ENCODE results near the gene TENM4. TPM values are rescaled to one million over a fixed set of nuclear protein-coding genes. Genes with fewer than 3 reads are reported as not detected.

The TENM4 gene
- total and polyA plus RNA-seq, 11 donors, result 0.08 to 6.4 (median 1.0) TPM

- no peak for TF ChIP-seq CTCF (IDR thresholded peaks at IDR 0.05)
- TF ChIP-seq POLR2A (IDR thresholded peaks at IDR 0.05), result no peak
- no peak overlapping the region for H3K4me3 ChIP-seq
- 74 to 79% (median 77%) methylated on average over 2 of the region's 2 CpGs for WGBS, 4 donors
- H3K36me3 ChIP-seq, result no peaks in the 10 kb centered on the region
- H3K4me1 ChIP-seq, result no peaks in the 10 kb centered on the region
- no peak overlapping the region for H3K27ac ChIP-seq
- intact Hi-C loops (cut with DNase I), result no loop called here
- H3K9me3 ChIP-seq, result no peaks in the 10 kb centered on the region
- ATAC-seq, result no peak
- DNase-seq, result no peak
- H3K27me3 ChIP-seq, result peaks cover 0 to 3% (median 0%) of the 10 kb centered on the region in 9 donors
These were observed 583.1 kb downstream of the TENM4 start for GRCh38 chr11:78857688-78858087.

DNA sequence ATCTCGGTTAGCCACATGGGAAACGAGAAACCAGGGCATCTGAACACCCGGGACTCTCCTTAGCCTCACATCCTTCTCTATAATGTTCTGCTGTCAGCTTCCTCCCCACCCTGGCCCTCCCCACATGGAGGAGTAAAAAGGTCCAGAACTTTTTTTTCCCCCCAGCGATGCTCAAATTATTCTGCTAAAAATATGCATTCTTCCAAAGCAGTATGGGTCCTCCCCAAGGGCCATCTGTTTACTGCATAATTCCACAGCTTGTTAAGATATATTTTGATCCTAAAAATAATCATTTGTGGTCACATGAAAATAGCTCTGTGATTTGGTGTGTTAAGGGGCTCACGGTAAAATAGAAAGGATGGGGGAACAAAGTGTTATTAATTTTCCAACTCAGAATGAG, 584.6 kb downstream of the TENM4 start:
- TF ChIP-seq POLR2A (IDR thresholded peaks at IDR 0.05), result no peak
- no peak for TF ChIP-seq CTCF (IDR thresholded peaks at IDR 0.05)
- no peak overlapping the region for H3K27ac ChIP-seq
- H3K4me1 ChIP-seq, result peaks cover 0 to 9% (median 0%) of the 10 kb centered on the region in 12 donors
- DNase-seq, result no peak
- WGBS, 4 donors, result 55 to 65% (median 57%) methylated on average over 5 of the region's 5 CpGs
- no peaks in the 10 kb centered on the region for H3K36me3 ChIP-seq
- H3K27me3 ChIP-seq, result peaks cover 0 to 3% (median 0%) of the 10 kb centered on the region in 9 donors
- intact Hi-C loops (cut with DNase I), result no loop called here
- no peak overlapping the region for H3K4me3 ChIP-seq
- no peaks in the 10 kb centered on the region for H3K9me3 ChIP-seq
- ATAC-seq, result no peak

DNA sequence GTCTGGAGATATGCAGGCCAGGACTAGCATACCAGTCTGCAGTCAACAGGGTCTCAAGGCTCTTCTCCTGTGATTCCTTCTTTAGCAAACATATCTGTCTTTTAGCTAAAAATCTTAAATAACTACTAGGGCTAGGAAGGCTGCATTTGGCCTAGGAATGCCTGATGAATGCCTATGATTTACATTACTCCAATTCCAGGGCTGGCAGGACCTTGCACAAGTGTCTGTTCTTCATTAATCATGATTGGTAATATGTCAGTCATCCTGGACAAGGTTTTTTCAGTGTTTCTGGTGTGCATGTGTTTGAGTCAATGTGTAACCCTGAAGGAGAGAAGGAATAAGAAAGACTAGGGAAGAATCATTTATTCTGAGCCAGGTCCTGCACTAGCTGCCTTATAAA, 585.7 kb downstream of the TENM4 start:
- Histone ChIP-seq H3K27ac (no peak overlapping the region), H3K27me3 (peaks cover 0 to 3% (median 0%) of the 10 kb centered on the region in 9 donors), H3K9me3 (no peaks in the 10 kb centered on the region), H3K36me3 (no peaks in the 10 kb centered on the region), H3K4me3 (no peak overlapping the region), H3K4me1 (peaks cover 0 to 9% (median 0%) of the 10 kb centered on the region in 12 donors)
- intact Hi-C loops (cut with DNase I), result no loop called here
- ATAC-seq, result no peak
- no peak for TF ChIP-seq POLR2A (IDR thresholded peaks at IDR 0.05)
- TF ChIP-seq CTCF (IDR thresholded peaks at IDR 0.05), result no peak
- DNase-seq, result no peak

DNA sequence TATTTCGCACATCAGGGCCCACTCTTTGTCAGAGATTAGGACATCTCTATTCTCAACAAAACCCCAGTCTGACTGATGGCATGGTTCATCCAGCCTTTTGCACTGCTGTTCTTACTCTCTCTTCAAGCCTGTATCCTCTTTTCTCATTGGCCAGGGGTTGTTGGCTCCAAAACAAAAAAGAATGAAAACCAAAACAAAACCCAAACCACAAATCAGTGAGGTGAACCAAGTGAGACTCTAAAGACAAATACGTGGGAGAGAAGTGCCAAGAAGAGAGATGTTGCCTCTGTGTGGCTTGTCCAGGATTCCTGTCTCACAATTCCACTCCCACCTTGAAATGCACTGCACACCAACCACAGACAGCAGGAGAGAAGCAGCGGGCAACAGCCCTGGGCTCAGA, 587.3 kb downstream of the TENM4 start:
- TF ChIP-seq CTCF (IDR thresholded peaks at IDR 0.05) (no peak), POLR2A (IDR thresholded peaks at IDR 0.05) (no peak)
- Histone ChIP-seq H3K9me3 (no peaks in the 10 kb centered on the region), H3K36me3 (no peaks in the 10 kb centered on the region), H3K27ac (no peak overlapping the region), H3K27me3 (peaks cover 0 to 3% (median 0%) of the 10 kb centered on the region in 9 donors), H3K4me3 (no peak overlapping the region), H3K4me1 (peaks cover 0 to 9% (median 0%) of the 10 kb centered on the region in 12 donors)
- 94 to 98% (median 96%) methylated on average over 3 of the region's 3 CpGs for WGBS, 4 donors
- DNase-seq, result no peak
- ATAC-seq, result no peak
- intact Hi-C loops (cut with DNase I), result no loop called here

Data from heart left ventricle (tissue), 16 donors.